HCEC 1CT (cell line): ENCODE measurements around the gene FAM24A.

Experiments used
- DNase-seq: peaks from one replicate; pipeline ENCODE4 v3.0.0-alpha.2; 2017

The FAM24A gene

DNA sequence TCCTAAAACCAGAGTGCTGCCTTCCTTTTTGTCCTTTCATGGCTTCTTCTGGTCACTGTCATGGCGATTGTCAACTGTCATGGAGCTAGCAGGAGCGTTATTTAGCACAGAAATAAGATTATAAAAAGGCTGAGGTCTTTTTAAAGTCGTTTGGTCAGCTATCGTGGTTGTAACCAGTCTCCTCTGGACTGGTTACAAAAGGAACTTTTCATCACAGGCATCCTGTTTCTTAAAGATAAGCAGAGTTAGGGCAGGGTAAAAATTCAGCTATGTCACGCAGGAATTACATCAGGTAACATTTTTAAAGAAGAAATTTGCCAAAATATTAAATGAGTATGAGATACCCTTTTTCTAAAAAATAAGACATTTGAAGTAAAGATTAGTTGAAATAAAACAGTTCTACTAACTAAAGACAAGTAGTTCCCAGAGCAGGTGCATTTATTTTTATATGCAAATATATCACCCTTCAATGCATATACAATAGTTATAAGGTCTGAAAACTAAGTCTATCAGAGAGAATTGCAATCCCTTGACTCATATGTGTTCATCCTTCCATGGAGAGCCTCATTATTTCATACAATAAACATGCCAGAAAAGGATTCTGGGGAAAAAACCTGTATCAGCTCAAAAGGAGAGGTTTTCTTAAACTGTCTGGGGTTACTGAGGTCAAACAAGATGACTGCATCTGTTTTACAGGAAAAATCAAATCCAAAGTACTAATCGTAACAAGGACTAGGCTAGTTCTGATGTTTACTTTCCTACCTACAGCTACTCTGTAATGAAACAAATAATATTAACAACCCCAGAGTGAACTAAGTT lies 20.9 kb downstream of the FAM24A start:
- DNase-seq = peak; percentile 23

DNA sequence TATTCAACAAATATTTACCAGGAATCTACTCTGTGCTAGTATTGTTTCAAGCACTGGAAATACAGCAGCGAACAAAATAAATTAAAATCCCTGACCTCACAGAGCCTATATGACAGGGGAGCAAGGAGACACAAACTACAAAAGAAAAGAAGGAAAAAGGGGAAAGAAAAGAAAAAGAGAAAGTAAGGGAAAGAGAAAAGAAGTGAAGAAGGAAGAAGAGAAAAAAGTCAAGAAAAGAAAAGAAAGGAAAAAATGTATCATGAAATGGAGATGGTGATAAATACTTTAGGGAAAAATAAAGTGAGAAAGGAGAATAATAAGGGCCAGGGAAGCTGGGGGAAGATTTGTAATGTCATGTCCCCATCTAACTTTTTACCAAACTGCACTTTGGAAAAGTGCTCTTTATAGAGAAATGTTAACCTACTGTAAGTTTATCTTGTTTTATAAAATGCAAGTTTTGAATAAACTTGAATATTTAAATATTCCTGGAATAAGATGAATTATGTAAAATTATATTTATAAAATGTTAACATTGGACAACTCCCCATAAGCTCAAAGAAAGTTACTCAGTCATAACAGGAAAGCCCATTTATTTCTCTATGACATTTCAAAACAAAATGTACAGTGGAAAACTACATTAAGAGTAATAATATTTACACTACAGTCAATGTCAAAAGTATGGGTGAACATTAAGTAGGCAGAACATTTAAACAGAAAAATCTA lies 28.9 kb downstream of the FAM24A start:
- DNase-seq = no peak

DNA sequence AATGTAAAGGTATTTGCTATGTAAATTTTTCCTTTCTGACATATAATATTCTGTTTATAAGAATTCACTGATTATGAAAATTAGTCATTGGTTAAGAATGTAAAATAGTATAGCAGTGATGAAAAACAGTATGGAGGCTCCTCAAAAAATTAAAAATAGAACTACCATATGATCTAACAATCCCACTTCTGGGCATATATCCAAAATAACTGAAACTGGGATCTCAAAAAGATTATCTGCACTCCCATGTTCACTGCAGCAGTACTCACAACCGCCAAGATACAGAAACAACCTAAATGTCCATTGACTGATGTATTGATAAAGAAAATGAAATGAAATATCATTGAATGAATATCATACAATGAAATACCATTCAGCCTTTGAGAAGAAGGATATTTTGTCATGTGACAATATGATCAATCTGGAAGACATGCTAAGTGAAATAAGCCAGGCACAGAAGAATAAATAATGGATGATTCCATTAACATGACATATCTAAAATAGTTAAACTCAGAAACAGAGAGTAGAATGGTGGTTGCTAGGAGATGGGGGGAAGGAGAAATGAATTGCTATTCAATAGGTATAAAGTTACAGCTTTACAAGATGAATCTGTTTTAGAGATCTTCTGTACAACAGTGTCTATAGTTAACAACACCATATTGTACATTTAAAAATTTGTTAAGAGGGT lies 29.6 kb downstream of the FAM24A start:
- peak; percentile 87 for DNase-seq

DNA sequence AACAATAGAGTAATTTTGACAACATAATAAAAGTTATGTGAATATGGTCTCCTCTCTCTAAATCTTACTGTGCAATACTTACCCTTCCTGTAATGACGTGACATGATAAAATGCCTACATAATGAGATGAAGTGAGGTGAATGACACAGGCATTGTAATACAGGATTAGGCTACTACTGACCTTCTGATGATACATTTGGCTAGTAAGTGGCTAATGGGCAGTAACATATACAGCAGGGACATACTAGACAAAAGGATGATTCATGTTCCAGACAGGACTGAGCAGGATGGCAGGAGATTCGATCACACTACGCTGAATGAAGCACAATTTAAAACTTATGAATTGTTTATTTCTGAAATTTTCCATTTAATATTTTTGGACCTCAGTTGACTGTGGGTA lies 38.9 kb downstream of the FAM24A start:
- DNase-seq = no peak

DNA sequence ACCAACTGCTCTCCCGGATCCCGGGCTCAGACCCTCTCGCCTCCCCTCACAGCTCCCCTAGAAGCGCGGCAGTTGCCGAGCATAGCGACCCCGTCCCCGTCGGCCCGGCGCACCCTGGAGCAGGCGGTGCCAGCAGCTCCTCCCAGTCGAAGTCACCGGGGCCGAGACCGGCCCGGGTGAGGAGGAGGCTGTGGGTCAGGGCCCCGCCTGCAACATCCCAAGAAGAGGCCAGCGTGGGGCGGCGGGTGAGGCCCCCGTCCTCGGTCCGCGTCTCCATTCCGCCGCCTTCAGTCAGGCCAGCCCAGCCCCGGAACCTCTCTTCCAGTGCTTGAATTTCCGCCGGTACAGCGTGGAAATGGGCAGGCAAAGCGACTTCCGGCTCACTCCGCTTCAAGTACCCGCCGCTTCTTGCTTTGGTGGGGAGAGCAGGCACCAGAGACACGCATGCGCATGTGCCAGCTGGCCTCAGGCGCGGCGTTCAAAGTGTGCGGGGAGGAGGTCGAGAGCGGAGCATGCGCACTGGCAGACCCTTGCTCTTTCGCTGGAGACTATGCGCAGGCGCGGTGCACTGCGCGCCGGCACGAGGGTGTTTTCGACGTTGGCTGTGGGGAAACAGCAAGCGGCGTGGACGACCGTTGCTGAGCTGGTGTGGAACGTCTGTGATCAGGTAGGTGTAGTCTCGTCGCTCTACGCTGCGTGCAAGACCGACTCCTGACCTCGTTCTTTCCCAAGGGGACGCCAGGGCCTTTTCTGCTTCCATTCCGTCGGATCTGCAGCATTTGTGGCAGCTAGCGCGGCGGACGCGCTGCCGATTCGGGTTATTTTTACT lies 43.7 kb downstream of the FAM24A start, which contains the start of gene C10orf88:
Gene C10orf88 (minus strand): TSS at position 326 of the 829 bp plus-strand sequence. CDS start 49 bp downstream, at position 277.
- peak; percentile 100 for DNase-seq

DNA sequence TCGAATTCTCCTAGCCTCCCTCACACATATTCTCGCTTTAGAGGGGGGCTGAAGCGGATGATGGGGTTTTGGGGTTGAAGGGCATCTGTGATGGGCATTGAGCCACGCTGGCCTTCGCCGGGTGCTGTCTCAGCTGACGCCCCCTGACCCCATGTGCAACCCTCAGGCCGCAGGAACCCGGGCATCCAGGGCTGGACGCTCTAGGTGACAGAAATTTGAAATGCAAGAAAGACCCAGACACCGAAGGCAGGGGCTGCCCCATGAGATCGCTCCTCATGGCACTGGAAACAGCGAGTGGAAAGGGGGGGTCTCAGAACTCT lies 44.3 kb downstream of the FAM24A start:
- no peak for DNase-seq

DNA sequence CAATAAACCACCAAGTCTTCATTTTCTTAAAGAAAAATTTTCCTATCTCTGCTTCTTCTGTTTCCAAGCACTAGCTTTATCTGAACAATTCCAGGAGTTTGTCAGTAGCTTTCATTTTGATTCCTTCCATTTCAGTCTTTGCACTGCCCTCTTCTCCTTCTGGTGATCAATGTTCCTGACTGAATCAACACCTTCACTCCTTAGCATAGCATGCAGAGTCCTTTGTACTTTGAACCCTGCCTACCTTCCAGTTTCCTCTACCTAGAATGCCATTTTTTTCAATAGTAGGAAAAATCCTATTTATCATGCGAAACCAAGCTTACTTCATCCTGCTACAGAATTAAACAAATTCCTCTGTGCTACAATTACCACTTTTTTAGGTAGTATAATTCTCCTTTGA lies 45.5 kb downstream of the FAM24A start:
- DNase-seq = no peak

DNA sequence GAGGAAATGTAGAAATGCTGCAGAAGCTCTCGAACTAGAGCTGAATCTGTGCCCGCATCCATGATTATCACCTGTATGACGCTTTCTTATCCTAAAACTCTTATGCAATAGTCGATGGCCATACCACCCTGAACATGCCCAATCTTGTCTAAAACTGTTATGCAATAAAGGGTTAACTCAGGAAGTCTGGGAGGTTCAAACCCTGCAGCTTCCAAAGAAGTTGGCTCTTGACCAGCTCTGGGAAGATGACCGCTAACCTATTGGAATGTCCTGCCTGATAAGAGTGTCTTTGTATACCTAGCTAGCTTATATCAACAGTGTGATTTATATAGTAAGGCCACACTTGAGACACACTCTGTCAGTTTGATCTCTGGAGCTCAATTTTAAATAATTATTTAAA lies 47.1 kb downstream of the FAM24A start:
- DNase-seq = no peak

DNA sequence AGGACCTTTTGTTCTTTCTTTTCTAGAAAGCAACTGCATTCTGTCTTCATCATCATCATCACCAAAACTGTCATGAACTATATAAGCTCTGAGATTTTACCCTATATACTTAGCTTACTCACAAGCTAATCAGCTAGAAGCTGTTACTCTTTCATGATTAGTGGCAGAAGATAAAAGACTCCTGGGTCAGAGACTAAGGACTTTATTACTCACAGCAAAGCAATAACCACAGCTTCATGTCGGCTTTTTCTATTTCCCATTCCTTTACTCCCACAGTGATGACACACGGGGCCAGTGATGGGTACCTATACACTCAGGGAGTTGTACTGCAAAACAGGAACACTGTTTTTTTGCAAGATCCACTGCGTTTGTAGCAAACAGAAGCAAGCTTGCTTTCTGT lies 52.0 kb downstream of the FAM24A start:
- DNase-seq = no peak
